ENCODE results near the gene EQTN.

The EQTN gene
- long read RNA-seq, result 0 reads

GRCh38 chr9:27297050-27297449 is at the start of gene EQTN:
Gene EQTN, minus strand, starts transcription at chr9:27297150. Its CDS starts 95 bp downstream, at chr9:27297055.
- DNase-seq (ENCODE audit: low read depth in 1 of 2, low spot score in 1 of 2), result no peak
- Histone ChIP-seq H3K4me3 (replicated peaks; ENCODE audit: insufficient read depth, low read length) (no peak within 1 kb of the TSS), H3K27me3 (ENCODE audit: insufficient read depth, poor library complexity, severe bottlenecking) (no peaks in the 10 kb centered on the region), H3K27ac (replicated peaks) (no peak within 1 kb of the TSS)
- TF ChIP-seq REST (IDR thresholded peaks at IDR 0.05; ENCODE audit: insufficient replicate concordance, low read depth) (no peak), POLR2AphosphoS5 (IDR thresholded peaks at IDR 0.05; ENCODE audit: low read depth) (no peak), CTCF (IDR thresholded peaks at IDR 0.05; ENCODE audit: insufficient read depth, low read length) (no peak), GABPA (IDR thresholded peaks at IDR 0.05; ENCODE audit: low read depth) (no peak), SPI1 (IDR thresholded peaks at IDR 0.05; ENCODE audit: borderline replicate concordance, low read depth) (no peak)

- TF ChIP-seq POLR2AphosphoS5 (IDR thresholded peaks at IDR 0.05; ENCODE audit: low read depth), result no peak
- no peak for TF ChIP-seq GABPA (IDR thresholded peaks at IDR 0.05; ENCODE audit: low read depth)
- no peak for TF ChIP-seq REST (IDR thresholded peaks at IDR 0.05; ENCODE audit: insufficient replicate concordance, low read depth)
- TF ChIP-seq SPI1 (IDR thresholded peaks at IDR 0.05; ENCODE audit: borderline replicate concordance, low read depth), result no peak
- no peak for TF ChIP-seq CTCF (IDR thresholded peaks at IDR 0.05; ENCODE audit: insufficient read depth, low read length)
- no peak for DNase-seq (ENCODE audit: low read depth in 1 of 2, low spot score in 1 of 2)
- no peak overlapping the region for H3K27ac ChIP-seq (replicated peaks)
Measured at GRCh38 chr9:27344776-27345175, 47.8 kb upstream of the EQTN start.

GRCh38 chr9:27341545-27342294 is 44.8 kb upstream of the EQTN start:
- Histone ChIP-seq H3K27ac (replicated peaks) (no peak overlapping the region), H3K27me3 (ENCODE audit: insufficient read depth, poor library complexity, severe bottlenecking) (no peaks in the 10 kb centered on the region)
- TF ChIP-seq POLR2AphosphoS5 (IDR thresholded peaks at IDR 0.05; ENCODE audit: low read depth) (no peak), SPI1 (IDR thresholded peaks at IDR 0.05; ENCODE audit: borderline replicate concordance, low read depth) (no peak), GABPA (IDR thresholded peaks at IDR 0.05; ENCODE audit: low read depth) (no peak), REST (IDR thresholded peaks at IDR 0.05; ENCODE audit: insufficient replicate concordance, low read depth) (no peak), CTCF (IDR thresholded peaks at IDR 0.05; ENCODE audit: insufficient read depth, low read length) (no peak)

More at GRCh38 chr9:27344776-27345175, 47.8 kb upstream of the EQTN start:
- H3K4me3 ChIP-seq (replicated peaks; ENCODE audit: insufficient read depth, low read length), result no peak overlapping the region
- no peaks in the 10 kb centered on the region for H3K27me3 ChIP-seq (ENCODE audit: insufficient read depth, poor library complexity, severe bottlenecking)

More at GRCh38 chr9:27341545-27342294, 44.8 kb upstream of the EQTN start:
- no peak for DNase-seq (ENCODE audit: low read depth in 1 of 2, low spot score in 1 of 2)
- no peak overlapping the region for H3K4me3 ChIP-seq (replicated peaks; ENCODE audit: insufficient read depth, low read length)

All from HL-60 (cell line).